Activated effector memory CD4-positive, alpha-beta T cell treated with Interleukin-2 at 50 U/mL for 16 hours (primary cell): Measurements from ENCODE around the gene TMED4.

ENCODE experiments used
- DNase-seq: peaks from one replicate; pipeline ENCODE4 v3.0.0-alpha.2; 2020

The TMED4 gene

DNA sequence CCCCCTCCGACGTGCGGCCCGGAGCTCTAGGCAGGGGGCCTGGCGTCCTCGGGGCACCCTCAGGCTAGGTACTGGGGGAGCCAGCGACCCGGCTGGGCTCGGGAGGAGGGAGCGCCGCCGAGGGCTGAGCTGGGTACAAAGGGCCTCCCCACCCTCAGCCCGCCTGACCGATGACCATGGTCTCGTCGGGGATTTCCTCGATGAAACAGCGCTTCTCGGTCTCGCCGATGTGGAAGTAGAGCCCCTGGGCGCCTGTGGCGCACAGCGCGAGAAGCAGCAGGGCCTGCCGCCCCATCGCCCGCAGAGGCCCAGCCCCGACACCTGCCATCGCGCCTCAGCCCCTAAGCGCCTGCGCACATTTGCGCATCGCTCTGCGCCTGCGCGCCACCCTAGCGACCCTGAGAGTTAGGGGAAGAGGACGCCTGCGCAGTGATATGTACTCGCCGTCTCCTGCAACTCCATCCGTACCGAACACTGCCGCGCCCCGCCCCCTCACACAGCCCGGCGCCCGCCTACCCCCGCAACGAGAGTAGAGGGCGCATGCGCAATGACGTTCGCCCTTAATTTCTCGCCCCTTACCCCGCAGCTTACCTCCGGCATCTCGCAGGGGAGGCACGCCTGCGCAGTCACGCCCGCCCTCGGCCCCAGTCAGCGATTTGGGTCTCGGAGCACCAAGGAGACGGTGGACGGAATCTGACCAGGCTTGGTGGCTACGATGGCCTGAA is at the start of gene TMED4:
Gene TMED4 (minus strand): TSS at position 353 of the 725 bp plus-strand sequence. CDS start 25 bp downstream, at position 328.
- peak; percentile 100 for DNase-seq

DNA sequence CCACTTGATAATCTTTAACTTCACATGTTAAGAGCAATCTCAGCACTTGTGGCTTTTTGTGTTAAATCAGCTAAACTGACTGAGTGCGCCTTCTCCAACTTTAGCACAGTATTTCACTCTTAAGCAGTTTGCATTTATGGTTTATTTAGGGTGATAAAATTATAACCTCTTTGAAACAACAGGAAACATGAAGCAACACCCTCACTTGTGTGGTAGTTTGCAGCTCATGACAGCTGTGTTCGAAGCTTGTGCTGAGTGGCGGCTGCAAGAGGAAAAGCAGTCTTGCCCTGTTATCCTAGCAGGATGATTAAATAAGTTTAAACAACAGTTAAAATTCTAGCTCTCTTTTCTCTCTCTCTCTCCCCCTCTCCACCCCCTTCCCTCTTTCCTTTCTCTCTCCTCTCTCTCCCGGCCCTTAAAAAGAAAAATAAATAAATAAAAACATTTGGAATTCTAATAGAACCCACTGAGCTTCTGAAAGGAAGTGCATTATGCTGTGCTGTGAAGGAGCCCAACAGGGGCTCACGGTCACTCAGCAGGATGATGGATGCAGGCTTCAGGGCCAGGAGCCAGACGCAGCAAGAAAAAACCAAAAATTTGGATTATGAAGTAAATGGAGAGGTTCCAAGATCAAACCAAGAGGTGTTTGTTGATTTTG is 49.6 kb upstream of the TMED4 start:
- no peak for DNase-seq

DNA sequence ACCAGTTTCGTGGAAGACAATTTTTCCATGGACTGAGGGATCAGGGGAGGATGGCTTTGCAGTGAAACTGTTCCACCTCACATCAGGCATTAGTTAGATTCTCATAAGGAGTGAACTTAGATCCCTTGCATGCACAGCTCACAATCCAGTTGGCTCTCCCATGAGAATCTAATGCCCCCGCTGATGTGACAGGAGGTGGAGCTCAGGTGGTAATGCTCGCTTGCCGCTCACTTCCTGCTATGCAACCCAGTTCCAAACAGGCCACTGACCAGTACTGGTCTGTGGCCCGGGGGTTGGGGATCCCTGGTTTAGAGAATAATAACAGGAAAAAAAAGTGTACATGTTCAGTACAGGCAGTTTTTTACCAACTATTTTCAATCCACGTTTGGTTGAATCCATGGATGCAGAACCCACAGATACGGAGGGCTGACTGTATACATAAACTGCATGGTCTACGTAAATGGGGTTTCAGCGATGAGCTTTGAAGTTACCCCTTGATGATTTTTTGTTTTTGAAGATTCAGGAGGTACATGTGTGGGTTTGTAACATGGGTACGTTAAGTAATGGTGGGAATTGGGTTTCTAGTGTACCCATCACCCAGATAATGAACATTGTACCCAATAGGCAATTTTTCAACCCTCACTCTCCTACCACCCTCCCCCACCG is 48.9 kb upstream of the TMED4 start:
- no peak for DNase-seq

DNA sequence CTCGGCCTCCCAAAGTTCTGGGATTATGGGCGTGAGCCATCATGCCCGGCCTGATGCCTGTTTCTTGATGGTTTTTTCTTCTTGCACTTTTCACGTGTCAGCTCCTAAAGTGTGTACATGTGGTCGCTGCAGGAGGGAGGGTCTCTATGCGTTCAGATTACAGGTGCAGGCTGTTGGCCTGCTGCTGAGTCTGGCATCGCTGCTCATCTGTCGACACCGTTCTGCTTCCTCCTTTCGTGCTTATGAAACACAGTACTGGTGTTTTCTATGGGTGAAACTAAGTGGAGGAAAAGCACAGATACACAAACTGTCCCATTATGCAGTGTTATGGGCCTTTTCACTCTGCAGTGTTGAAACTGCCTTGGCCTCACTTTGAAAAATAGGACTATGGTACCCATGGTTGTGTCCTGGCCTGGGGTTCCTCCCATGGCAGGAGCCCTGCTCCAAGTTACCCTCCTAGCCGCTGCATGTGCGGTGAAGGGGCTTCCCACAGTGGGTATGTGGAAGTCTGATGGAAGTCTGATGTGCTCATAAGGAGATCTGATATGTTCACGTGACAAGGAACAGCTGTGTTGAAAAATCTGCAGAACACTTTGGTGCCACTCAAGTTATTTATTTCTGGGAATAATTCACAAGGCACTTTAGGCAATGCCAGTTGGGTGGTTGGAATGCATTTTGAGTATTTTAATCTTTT is 47.9 kb upstream of the TMED4 start:
- no peak for DNase-seq

DNA sequence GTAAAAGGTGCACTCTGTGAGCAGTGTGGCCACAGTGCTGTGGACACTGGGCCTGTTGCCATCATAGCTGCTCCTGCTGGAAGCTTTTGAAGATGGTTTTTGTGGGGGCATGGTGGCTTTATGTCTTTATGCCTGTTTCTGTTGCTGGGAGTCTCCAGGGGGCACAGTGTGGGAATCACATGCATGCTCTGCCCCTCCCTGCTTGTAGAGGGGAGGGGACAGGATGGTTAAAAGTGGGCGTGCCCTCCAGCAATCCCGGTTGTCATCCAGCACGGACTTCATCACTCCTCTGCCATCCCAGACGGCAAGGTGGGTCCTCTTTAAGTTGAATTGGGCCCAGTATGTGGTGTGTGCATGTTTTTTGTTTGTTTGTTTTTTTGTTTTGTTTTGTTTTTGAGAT is 44.6 kb upstream of the TMED4 start:
- DNase-seq = no peak

DNA sequence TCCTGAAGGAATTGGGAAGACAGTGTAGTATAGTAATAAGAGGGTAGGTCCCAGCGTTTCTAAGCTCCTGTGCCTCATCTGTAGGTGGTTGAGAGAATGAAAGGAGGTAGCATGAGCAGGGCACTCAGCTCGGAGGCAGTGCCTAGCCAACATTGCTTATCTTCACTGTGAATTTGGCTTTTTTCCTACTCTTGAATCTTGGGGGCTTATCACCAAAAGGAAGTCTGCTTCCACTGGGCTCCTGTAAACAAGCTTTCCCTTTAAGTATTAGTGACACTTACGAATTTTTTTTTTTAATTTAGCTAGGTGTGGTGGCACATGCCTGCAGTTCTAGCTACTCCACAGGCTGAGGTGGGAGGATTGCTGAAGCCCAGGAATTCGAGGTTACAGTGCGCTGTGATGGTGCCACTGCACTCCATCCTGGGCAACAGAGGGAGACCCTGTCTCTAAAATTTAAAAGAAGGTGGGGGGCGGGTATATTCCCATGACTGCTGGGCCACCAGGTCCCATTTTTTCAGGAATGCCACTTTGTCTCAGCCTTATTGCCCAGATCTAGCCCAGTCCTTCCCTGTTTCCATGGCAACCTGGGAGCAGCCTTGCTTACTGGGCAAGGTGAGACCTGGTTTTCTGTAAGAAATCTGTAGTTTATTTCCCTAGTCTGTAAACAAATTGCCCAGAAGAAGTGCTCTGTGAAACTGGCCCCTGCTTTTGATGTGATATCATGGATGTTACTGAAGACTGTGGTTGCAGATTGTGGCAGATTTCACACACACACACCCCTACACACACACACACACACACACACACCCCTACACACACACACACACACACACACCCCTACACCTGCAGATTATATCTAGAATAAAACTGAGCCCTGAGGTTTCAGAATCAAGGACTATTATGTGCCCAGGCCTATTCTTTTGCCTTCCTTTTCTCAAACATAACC is 43.8 kb upstream of the TMED4 start:
- DNase-seq = no peak

DNA sequence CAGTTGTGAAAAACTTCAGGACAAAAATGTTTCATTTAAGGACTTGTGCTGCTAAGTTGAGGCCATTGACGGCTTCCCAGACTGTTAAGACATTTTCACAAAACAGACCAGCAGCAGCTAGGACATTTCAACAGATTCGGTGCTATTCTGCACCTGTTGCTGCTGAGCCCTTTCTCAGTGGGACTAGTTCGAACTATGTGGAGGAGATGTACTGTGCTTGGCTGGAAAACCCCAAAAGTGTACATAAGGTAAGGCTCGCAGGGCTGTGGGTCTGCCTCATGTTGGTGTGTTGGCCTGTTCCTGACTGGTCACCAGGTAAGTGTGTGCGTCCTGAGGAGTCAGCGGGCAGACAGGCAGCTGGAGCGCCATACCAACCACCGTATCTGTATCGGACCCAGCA is 42.3 kb upstream of the TMED4 start:
- DNase-seq = no peak

DNA sequence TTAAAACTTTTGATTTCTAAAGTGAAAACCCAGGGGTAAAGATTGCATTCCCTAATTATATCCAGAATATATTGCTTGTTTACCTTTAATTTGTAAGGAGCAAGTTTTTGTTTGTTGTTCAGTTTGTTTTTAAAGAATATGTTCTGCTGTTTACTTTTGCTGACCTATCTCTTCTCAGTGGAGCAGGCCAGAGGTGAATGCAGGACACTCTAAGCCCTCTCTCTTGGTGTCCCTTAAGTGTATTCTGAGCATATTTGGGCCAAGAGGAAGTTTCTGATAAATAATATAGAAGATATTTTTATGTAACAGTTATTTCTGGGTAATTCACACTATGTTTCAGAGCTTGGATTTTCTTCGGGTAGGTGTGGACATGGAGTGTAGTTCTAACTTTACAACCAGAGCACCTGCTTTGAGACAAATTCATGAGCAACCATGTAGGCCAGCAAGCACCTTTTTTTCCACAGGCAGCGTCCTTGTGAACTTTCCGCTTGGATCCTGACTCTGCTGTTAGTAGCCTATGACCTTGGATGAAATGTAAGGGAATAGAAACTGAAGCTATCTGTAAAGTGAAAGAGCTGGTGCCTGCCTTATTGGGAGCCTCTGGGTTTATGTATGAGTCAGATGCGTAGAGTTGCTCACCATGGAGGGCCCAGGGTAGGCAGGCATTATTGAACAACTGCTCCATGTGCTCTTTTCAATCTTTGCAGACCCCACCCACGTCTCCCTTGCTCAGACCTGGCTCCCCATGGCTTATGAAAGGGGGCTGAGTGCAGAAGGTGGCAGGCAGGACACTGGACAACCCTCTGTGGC is 40.5 kb upstream of the TMED4 start:
- no peak for DNase-seq

DNA sequence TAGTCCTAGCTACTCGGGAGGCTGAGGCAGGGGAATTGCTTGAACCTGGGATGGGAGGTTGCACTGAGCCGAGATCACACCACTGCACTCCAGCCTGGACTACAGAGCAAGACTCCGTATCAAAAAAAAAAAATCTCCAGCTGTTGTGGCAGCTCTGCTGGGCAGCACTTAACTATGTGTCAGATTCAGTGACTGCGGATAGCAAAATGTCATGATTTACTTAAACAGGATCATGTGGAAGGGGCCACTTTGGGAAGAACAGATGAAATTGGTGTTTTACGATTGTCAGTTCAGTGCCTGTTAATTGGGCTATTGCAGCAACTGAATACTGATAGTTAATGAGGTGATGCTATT is 39.7 kb upstream of the TMED4 start:
- no peak for DNase-seq

DNA sequence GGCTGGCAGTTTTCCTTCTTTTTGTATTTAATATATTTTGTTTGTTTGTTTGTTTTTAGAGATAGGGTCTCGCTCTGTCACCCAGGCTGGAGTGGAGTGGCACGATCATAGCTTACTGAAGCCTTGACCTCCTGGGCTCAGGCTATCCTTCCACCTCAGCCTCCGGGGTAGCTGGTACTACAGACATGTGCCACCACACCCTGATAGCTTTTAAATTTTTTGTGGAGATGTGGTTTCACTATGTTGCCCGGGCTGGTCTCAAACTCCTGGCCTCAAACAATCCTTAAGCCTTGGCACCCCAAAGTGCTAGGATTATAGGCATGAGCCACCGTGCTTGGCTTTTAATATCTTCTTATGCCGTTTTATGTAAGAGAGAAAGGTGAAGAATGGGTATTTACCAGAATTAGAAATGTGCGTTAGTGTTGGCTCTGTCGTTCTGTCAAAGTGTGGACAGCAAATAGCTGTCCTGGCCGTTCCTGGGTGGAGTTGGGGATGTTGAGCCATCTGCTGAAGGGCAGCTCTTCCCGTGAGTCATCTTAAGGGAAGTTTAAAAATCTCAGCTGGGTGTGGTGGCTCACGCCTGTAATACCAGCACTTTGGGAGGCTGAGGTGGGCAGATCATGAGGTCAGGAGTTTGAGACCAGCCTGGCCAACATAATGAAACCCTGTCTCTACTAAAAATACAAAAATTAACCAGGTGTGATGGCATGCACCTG is 39.2 kb upstream of the TMED4 start:
- no peak for DNase-seq

DNA sequence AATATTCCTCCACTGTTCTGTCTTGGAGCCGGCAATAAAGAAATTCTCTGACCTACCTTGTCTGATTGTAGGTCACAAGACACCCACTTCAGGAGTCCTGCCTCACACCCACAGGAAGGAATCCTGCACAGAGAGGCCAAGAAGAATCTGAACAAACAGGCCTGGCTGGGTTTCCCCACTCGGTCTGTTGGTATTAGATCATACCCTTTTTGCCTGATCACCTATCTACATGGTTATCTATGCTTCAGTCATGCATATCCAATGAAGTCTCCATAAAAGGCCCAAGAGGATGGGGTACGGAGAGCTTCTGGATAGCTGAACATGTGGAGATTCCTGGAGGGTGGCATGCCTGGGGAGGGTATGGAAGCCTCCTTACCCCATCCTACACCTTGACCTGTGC is 36.7 kb upstream of the TMED4 start:
- DNase-seq = no peak

DNA sequence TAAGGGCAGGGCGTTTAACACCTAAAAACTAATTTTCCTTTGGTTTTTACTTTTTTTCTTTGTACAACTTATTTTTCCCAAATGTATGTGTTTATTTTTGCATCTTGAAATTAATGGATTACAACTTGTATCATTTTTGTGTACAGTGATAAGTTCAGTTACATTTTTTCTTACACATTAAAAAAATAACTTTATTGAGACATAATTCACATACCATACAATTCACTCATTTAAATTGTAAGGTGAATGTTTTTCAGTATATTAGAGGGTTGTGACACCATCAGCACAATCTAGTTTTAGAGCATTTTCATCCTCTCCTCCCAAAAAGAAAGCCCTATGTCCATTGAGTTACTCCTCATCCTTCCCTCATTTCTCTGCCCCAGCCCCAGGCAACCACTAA is 36.0 kb upstream of the TMED4 start:
- no peak for DNase-seq

DNA sequence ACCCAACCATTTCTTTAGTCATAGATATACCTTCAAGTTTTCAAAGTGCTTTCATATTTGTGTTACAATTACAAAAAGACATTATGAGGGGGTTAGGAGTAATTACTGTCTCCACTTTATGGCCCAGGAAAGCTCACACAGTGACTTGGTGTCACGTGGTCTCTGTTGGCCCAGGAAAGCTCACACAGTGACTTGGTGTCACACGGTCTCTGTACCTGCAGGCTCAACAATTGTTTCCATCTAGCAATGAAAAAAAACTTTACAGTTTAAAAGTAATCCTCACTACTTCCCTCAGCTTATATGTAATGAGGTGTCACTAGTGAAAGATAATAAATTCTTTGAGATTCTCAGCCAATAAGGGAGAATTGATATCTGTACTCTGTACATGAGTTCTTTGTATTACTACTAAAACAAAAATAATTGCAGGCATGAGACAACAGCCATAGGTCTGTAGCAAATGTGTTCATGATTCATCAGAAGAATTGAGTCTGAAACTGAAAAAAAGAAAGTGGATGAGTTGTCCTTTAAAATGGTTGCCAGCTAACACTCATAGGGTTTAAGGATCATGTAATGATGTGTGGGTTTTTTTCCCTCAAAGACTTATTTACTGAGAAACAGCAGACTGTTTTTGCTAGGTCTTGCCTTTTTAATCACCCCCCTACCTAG is 35.3 kb upstream of the TMED4 start:
- no peak for DNase-seq

DNA sequence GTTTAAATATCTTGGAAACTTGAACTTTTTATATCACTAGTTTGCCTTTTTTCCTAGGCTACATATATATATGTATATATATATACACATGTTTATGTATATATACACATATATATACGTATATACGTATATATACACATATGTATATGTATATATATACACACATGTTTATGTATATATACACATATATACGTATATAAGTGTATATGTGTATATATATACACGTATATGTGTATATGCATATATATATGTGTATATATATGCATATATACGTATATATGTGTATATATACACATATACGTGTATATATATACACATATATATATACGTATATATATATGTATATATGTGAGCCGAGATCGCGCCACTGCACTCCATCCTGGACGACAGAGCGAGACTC is 34.5 kb upstream of the TMED4 start:
- no peak for DNase-seq

DNA sequence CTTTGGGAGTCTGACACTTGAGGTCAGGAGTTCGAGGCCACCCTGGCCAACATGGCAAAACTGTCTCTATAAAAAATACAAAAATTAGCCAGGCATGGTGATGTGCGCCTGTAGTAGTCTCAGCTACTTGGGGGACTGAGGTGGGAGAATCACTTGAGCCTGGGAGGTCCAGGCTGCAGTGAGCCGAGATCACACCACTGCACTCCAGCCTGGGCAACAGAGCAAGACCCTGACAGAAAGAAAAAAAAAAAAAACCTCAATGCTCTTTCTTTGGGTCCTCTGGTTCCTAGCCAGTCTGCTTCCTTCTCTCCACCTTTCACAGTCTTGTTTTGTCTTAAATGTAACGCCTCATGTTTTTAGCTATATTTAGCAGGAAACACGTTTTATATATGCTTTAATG is 33.8 kb upstream of the TMED4 start:
- DNase-seq = no peak

DNA sequence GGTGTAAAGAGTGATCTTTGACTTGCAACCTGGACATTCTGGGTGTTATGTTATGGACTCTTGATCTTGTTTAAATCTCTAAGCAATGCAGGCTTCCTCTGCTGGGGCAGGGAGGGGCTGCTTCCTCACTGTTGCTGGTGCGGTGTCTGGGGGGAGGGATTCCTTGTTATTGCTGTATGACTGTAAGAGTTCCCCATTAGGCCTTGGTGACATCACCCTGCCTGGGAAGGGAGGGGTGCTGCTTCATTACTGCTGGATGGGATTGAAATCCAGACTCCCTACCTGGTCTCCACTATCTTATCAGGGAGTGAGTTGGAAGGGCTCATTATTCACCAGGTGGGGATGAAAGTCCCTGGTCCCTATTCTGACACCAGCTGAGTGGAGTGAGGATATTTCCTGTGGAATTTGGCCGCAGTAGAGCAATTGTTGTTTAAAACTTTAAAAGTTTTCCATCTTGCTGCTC is 33.1 kb upstream of the TMED4 start:
- no peak for DNase-seq

DNA sequence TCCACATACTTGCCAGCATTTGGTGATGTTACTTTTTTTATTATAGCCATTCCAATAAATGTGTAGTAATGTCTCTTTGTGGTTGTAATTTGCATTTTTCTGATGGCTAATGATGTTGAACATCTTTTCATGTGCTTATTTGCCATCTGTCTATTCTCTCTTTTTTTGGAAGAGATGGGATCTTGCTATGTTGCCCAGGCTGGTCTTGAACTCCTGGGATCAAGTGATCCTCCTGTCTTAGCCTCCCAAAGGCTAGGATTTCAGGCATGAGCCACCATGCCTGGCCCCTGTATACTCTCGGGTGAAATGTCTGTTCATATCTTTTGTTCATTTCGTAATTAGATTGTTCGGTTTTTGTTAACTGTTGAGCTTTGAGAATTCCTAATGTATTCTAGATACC is 27.8 kb upstream of the TMED4 start:
- DNase-seq = no peak

DNA sequence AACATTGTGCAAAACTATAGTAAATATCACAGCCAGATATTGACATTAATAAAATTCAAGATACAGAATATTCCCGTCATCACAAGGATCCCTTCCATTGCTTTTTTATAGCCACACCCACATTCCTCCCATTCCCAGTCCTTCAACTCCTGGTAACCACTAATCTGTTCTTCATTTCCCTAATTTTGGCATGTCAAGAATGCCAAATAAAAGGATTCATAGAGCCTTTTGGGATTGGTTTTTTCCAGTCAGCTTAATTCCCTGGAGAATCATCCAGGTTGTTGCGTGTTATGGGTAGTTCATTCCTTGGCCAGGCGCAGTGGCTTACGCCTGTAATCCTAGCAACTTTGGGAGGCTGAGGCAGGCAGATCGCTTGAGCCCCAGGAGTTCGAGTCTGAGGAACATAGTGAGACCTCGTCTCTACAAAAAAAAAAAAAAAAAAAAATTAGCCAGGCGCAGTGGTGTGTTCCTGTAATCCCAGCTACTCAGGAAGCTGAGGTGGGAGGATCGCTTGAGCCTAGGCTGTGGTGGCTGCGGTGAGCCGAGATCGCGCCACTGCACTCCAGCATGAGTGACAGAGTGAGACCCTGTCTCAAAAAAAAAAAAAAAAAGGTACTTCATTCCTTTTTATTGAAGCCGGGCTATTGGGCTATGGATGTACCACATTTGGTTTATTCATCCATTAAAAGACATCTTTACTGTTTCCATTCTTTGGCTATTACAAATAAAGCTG is 27.1 kb upstream of the TMED4 start:
- no peak for DNase-seq
